AG09309 (cell line): ENCODE measurements around the gene ZNF22.

Experiments used
- DNase-seq: peaks from one replicate; pipeline ENCODE4 v3.0.0-alpha.2; 2010; ENCODE audit warnings: low read depth
- H3K4me3 ChIP-seq: 2 replicates; pipeline ENCODE4 v1.5.1; 2011; ENCODE audit warnings: mild to moderate bottlenecking, low read depth, low read length, moderate library complexity; ENCODE audit not compliant: control insufficient read depth
- CTCF ChIP-seq: IDR thresholded peaks from 2 replicates; pipeline ENCODE4 v1.5.1; 2011; ENCODE audit warnings: mild to moderate bottlenecking, low read depth, low read length, inconsistent platforms; ENCODE audit not compliant: insufficient read depth, control insufficient read depth; ENCODE audit errors: missing control alignments

Gene ZNF22

GRCh38 chr10:44990965-44991364 is 9.8 kb upstream of the ZNF22 start:
- no peak overlapping the region for H3K4me3 ChIP-seq
- no peak for DNase-seq
- no peak for TF ChIP-seq CTCF

- no peak overlapping the region for H3K4me3 ChIP-seq
- DNase-seq = no peak
- no peak for TF ChIP-seq CTCF
These were observed 9.2 kb upstream of the ZNF22 start for GRCh38 chr10:44991571-44991970.

GRCh38 chr10:44992070-44992731 is 8.5 kb upstream of the ZNF22 start:
- DNase-seq = no peak
- H3K4me3 ChIP-seq = no peak overlapping the region
- TF ChIP-seq CTCF = no peak

- H3K4me3 ChIP-seq = no peak overlapping the region
- DNase-seq = no peak
- no peak for TF ChIP-seq CTCF
These were observed 7.9 kb upstream of the ZNF22 start for GRCh38 chr10:44992732-44993225.

- no peak for DNase-seq
- H3K4me3 ChIP-seq = no peak overlapping the region
- no peak for TF ChIP-seq CTCF
These were observed 7.3 kb upstream of the ZNF22 start for GRCh38 chr10:44993226-44993921.

- TF ChIP-seq CTCF = no peak
- DNase-seq = no peak
- H3K4me3 ChIP-seq = no peak overlapping the region
These were observed 6.6 kb upstream of the ZNF22 start for GRCh38 chr10:44993922-44994751.
